Suprapubic skin (tissue), 4 donors: ENCODE data around the gene GGT5.
"Not testable (repeated sequence)": the region's sequence is repeated elsewhere in the genome, so short reads cannot be mapped to it uniquely, and the experiment has no call there.

Experiments
- POLR2A ChIP-seq, 2 donors: fragments of 450-650 bp; IDR thresholded peaks; one replicate each; pipeline ENCODE4 v1.6.1; 2017; ENCODE audit warnings: antibody characterized with exemption in 2 of 2, mild to moderate bottlenecking in 2 of 2, moderate library complexity in 2 of 2
- POLR2AphosphoS5 ChIP-seq, 3 donors: sonication (generic); formaldehyde crosslinking; IDR thresholded peaks; one replicate each; pipeline ENCODE4 v1.6.1; 2017; ENCODE audit warnings: antibody characterized with exemption in 3 of 3

GRCh38 chr22:24273031-24273430 lies 28.1 kb upstream of the GGT5 start:
- not testable (repeated sequence) for TF ChIP-seq POLR2AphosphoS5, POLR2A (IDR thresholded peaks at IDR 0.05)
